HG03108 (cell line): Measurements from ENCODE around the gene FAM210A.

Experiments
- ATAC-seq: cut with Tn5 transposase; IDR thresholded peaks from one replicate; pipeline ENCODE4 v1.9.1; 2021; ENCODE audit warnings: moderate library complexity; ENCODE audit not compliant: unreplicated experiment

Gene FAM210A

GRCh38 chr18:13646633-13647032, 79.7 kb downstream of the FAM210A start:
- no peak for ATAC-seq

DNA sequence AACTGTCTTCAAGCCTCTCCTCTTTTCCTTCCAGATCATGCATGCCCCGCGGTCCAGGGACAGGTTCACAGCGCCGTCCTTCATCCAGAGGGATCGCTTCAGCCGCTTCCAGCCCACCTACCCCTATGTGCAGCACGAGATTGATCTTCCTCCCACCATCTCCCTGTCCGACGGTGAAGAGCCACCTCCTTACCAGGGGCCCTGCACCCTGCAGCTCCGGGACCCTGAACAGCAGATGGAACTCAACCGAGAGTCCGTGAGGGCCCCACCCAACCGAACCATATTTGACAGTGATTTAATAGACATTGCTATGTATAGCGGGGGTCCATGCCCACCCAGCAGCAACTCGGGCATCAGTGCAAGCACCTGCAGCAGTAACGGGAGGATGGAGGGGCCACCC, 81.3 kb downstream of the FAM210A start:
- no peak for ATAC-seq

- ATAC-seq: no peak
Observed at GRCh38 chr18:13643261-13643751, 83.1 kb downstream of the FAM210A start.

GRCh38 chr18:13642440-13642827, 83.9 kb downstream of the FAM210A start:
- ATAC-seq: no peak

GRCh38 chr18:13641551-13642439, 84.6 kb downstream of the FAM210A start:
- ATAC-seq: no peak

- ATAC-seq: no peak
Observed at GRCh38 chr18:13640266-13640860, 86.0 kb downstream of the FAM210A start.

DNA sequence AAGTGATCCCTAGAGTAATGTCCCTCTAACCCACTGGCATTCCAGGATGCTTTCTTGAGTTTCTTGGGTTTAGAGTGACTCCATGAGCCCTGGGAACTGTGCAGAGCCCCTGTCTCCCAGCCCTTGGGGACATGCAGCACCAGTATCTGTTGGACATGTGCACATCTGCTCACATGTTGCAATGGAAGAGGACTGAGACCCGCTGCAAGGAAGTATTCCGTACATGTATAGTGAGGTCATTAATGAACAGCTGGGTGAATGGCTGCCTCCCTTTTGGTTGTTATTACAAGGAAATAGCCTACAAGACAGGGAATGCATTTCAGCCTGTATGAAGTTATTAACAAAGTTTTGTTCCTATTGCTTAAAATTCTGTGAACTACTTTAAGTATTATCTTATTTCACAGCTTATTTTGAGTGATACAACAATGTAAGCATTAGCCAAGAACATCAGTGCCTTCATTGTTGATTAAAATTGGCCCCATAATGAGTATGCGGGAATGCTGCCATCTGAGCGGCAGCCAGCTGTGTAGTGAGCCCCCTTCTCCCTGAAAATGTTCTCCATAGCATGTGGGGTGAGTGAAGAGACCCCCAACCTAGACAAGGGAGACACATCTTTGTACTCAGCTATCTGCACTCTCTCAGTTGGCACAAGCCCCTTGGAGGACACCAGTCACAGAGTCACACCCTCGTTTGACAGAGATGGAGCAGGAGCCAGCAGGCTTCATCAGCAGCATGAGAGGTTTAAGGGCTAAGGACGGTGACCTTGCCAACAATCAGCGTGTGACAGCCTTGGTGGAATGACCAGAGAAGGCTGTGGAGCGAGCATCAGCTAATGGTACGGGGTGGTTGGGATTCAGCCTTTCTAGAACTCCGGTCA, 87.4 kb downstream of the FAM210A start:
- no peak for ATAC-seq

DNA sequence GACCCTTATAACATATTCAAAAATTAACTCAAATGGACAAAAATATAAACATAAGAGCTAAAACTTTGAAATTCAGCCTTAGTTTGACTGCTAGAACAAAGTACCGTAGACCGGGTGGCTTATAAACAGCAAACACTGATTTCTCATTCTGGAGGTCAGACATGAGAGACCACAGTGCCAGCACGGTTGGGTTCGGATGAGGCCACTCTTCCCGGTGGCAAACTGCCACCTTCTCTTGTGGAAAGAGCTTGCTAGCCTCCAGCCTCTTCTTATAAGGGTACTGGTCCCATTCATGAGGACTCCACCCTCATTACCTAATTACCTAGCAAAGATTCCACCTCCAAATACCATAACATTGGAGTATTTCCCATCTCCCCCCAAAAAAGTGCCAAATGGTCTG, 91.3 kb downstream of the FAM210A start:
- no peak for ATAC-seq

DNA sequence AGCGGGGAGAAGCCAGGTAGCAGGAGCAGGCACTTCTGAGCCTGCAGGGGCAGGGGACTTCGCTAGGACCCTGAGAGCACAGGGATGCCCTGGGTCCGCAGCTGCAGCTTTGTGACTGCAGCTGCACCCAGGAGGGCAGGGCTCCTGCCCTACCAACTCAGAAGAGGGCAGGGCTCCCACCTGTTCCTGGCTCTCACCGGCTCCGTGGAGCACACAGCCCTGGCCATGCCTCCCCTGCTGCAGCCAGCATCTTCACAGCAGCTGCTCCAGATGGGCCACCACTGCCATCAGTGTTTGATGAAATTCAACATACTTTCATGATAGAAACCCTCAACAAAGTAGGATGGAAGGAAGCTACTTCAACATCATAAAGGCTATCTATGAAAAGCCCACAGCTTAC, 92.7 kb downstream of the FAM210A start:
- ATAC-seq: no peak

DNA sequence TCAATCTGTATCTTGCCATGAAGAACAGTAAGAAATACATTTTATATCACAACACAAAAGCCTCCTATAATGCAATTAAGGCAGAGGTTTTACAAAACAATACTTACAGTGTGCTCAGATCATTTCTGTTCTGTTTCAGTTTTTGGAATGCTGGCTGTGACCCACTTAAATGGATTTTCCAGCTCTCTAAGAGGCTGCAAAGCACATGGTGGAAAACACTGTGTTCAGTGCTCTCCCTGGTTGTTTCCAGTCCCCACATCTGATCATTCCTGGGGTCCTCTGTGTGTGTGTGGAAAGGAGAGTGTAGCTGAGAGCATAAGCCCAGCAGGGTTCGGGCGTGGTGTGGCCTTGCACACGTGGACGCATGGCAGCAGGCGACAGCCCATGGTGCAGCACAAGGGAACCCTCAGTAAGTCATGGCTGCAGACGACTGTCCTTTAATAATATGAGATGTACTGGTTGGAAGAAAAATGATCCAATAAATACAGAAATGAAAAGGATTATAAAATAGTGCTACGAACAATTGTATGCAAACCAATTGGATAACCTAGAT, 95.6 kb downstream of the FAM210A start:
- ATAC-seq: no peak

DNA sequence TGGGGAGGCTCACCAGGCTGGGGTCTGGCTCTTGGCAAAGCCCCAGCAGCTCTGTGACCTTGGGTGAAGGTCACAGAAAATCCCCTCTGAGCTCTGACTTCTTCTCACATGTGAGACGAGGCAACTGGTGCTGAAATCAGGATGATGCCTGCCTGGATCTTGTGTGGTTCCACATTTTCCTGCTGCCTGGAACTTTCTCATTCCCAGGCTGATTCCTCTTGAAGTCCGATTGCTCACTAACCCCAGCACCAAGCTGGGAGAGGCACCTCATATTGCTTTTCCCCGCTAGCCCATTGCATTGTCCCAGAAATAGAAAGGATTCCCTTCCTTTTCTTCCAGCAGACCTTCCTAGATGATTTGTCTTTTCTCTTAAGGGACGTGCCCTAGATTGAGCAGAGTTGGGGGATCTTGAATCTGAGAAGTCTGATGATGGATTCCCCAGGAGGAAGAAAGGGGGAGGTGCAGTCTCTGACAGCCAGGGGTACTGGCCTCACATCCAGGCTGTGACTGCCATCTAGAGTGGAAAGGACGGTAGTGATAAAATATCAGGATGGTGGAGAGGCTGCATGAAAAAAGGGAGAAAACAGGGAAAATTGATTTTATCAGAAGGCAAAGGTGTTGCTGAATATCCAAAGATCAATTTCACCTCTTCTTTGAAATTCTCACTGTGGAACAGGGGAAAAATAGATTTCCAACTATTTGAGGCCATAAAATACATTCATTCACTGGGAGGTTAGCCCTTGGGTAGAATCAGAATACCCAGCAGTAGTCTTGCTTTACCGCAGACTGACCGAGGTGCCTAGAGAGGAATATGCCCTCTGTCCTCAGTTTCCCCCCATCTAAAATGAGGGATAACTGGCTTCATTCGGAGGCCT, 96.3 kb downstream of the FAM210A start:
- ATAC-seq: no peak

DNA sequence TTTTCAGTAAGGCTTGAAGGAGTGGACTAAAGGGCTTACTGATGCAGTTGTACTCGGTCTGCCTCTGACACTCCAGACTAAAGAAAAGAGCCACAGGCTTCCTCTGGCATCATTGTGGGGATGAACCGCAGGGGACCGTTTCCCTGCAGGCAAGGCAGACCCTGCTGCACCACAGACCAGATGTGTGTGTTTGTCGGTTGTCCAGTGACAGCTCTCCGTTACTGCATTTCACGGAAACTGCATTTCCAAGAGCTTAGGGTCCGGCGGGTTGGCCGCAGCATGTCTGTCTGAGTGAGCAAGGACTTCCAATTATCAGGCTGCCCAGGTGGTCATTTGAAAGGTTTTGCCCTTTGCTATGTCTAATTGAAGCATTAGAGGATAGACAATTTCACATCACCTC, 98.1 kb downstream of the FAM210A start:
- ATAC-seq: no peak

DNA sequence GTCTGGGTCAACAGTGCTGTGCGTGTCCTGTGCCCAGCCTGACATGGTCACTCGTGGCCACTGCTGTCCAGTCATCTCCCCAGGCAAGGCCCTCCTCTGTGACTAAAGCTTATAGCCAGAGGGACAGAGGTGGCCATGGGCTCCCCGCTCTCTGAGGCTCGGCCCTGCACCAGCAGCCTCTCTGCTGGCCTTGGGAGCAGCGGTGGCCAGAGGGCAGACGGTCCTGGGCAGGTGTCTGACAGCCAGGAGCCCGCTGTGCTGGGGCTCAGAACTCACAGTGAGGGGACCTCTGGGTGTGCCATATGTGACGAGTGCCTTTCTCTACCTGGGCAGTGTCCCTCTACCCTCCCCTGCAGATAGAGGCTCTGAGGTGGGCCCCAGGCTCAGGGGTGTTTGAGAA, 98.7 kb downstream of the FAM210A start:
- ATAC-seq: no peak

- no peak for ATAC-seq
Observed at GRCh38 chr18:13626544-13626908, 99.8 kb downstream of the FAM210A start.

DNA sequence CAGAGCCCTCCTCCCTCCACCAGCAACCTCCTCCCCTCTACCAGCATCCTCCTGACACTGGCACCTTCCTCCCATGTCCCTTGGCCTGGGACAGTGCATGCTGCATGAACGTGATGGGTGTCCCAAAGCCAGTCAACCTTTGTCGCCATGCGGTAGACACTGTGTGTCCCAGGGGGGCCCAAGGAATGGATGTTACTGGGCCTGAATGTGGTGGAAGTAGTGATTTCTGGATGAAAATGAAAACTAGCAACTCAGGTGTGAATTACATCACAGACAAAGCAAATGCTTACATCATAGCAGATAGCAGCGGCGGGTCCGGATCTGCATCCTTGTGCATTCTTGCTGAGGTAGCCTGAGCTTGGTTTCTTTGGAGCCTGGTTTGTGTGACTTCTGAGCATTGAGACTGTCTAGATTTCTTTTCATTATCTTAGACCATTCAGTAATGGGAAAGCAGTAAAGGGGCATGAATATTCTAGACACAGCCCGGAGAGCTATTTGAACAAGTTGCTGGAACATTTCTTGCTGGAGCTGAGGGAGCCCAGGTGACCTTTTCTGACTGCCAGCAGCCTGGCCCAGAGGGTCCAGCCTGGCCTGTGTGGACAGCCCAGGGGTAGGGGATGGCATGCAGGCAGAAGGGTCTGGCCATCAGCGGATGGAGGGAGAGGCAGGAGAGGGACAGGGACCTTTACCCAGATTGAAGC, 100.4 kb downstream of the FAM210A start:
- no peak for ATAC-seq

DNA sequence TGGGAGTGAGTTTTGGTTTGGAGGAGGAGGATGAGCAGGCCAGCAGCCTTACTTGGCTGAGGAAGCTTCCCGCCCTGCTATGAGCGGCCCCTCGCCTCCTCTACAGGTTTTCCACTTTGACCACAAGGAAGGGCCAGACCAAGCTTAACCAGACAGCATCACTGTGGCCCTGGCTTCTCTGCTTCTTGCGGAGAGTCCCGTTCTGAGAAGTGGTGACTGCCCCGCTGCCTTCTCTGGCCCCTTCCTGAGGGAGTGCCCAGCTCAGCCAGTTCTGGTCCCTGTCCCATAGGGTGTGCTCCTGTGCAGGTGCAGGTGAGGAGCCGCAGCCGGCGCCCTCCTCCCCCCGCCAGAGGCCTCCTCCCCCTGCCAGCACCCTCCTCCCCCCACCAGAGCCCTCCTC, 101.0 kb downstream of the FAM210A start:
- ATAC-seq: no peak

DNA sequence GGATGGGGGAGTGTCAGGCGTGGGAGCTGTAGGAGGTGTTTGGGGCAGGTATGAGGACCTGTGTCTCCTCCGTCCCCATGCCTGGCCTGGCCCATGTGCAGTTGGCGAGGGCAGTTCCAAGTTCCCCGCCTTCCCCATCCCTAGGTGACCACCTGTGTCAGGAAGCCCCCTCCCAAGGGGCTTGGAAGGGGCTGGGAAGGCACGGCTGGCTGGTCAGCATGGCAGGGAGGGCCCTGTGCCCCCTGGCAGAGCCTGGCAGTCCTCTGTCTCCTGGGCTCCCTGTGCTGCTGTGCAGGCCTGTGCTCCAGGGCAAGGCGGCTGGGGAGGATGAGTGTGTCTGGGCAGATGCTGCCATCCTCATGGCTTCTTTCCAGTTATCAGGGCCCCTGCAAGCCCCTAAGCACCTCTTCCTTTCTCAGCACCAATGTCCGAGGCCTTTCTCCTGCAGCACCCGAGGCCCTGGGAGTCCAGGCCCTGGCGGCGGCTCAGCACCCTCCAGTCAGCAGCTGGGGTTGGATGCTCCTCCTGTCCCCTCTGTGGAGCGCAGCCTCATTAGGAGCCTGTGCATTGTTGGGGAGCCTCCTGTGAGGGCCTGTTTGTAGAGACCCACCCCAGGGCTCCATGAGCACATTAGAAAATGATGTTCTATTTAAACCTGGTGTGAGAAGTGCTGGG, 101.7 kb downstream of the FAM210A start:
- no peak for ATAC-seq

GRCh38 chr18:13623871-13624270, 102.5 kb downstream of the FAM210A start:
- no peak for ATAC-seq

DNA sequence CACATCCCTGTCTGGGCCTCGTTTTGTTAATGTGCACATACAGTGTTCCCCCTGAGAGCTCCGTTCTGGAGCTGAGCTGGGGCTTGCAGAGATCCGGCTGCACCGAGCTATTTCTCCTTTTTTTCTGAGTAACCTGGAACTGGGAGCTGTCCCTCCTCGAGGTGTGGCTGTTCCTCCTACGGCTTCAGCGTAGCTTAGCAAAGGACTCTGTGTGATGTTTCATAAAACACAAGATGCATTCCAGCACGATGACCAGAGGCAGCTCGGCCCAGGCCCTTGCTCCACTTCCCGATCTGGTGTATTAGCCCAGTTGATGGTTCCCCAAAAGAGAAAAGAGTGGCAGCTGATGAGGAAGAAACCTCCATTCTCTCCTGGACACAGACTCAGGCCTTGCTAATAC, 103.0 kb downstream of the FAM210A start:
- no peak for ATAC-seq
